Keratinocyte (primary cell): Measurements from ENCODE around the gene AGO1. TPM values are rescaled to one million over a fixed set of nuclear protein-coding genes. Genes with fewer than 3 reads are reported as not detected.
"Not testable (repeated sequence)": the region's sequence is repeated elsewhere in the genome, so short reads cannot be mapped to it uniquely, and the experiment has no call there.

Experiments
- DNase-seq: peaks from one replicate; pipeline ENCODE4 v3.0.0-alpha.2; 2011; ENCODE audit warnings: low read depth, missing footprints, low spot score
- FAIRE-seq: peaks from 2 replicates; lab custom pipeline; 2011; peaks lifted over from hg19 to GRCh38; lab: Jason Lieb, UNC
- H2AFZ ChIP-seq: 2 replicates; pipeline ENCODE4 v1.6.0; 2012; ENCODE audit warnings: low read length, control low read depth, inconsistent platforms; ENCODE audit not compliant: control insufficient read depth
- H3K27ac ChIP-seq: 2 replicates; pipeline ENCODE4 v1.5.1; 2011; ENCODE audit warnings: low read length; ENCODE audit not compliant: control insufficient read depth, insufficient read depth
- H3K27me3 ChIP-seq: 3 replicates; pipeline ENCODE4 v1.6.0; 2011; ENCODE audit warnings: low read length; ENCODE audit not compliant: control insufficient read depth, insufficient read depth; ENCODE audit errors: extremely low read depth
- H3K36me3 ChIP-seq, 2 experiments: 2 replicates in 1 of 2; 3 replicates in 1 of 2; pipeline ENCODE4 v1.5.1; 2011; ENCODE audit warnings: low read length in 2 of 2, mild to moderate bottlenecking in 1 of 2; ENCODE audit not compliant: control insufficient read depth in 2 of 2, insufficient read depth in 2 of 2; ENCODE audit errors: extremely low read depth in 1 of 2
- H3K4me1 ChIP-seq: 3 replicates; pipeline ENCODE4 v1.5.1; 2011; ENCODE audit warnings: low read length; ENCODE audit not compliant: control insufficient read depth, insufficient read depth; ENCODE audit errors: extremely low read depth
- H3K4me2 ChIP-seq: 3 replicates; pipeline ENCODE4 v1.6.0; 2011; ENCODE audit warnings: low read depth, low read length; ENCODE audit not compliant: control insufficient read depth, insufficient read depth; ENCODE audit errors: extremely low read depth
- H3K4me3 ChIP-seq, 3 experiments: fragments of 200-600 bp in 1 of 3; sonication (generic) in 1 of 3; 2 replicates in 2 of 3; 3 replicates in 1 of 3; pipeline ENCODE4 v1.5.1; 2011 to 2016; ENCODE audit warnings: low read length in 3 of 3, mild to moderate bottlenecking in 3 of 3, control low read depth in 2 of 3, inconsistent platforms in 1 of 3, low read depth in 1 of 3, mixed read lengths in 1 of 3, mixed run types in 1 of 3, moderate library complexity in 1 of 3; ENCODE audit not compliant: control insufficient read depth in 2 of 3, insufficient read depth in 2 of 3; ENCODE audit errors: extremely low read depth in 1 of 3
- H3K79me2 ChIP-seq: 2 replicates; pipeline ENCODE4 v1.6.0; 2012; ENCODE audit warnings: low read length; ENCODE audit not compliant: control insufficient read depth, insufficient read depth
- H3K9ac ChIP-seq: 3 replicates; pipeline ENCODE4 v1.6.0; 2011; ENCODE audit warnings: low read length; ENCODE audit not compliant: control insufficient read depth, insufficient read depth; ENCODE audit errors: extremely low read depth
- H3K9me1 ChIP-seq: 3 replicates; pipeline ENCODE4 v1.6.0; 2011; ENCODE audit warnings: low read length; ENCODE audit not compliant: control insufficient read depth, insufficient read depth; ENCODE audit errors: extremely low read depth
- H3K9me3 ChIP-seq: 2 replicates; pipeline ENCODE4 v1.5.1; 2012; ENCODE audit warnings: low read depth, low read length; ENCODE audit not compliant: control insufficient read depth
- H4K20me1 ChIP-seq: 3 replicates; pipeline ENCODE4 v1.6.0; 2011; ENCODE audit warnings: low read length; ENCODE audit not compliant: control insufficient read depth, insufficient read depth; ENCODE audit errors: extremely low read depth
- EZH2 ChIP-seq: IDR thresholded peaks from one replicate; pipeline ENCODE4 v1.6.1; 2012; ENCODE audit warnings: inconsistent platforms, mild to moderate bottlenecking, low read length, moderate library complexity
- dilution Hi-C: fragments of 300-500 bp; cut with MboI; formaldehyde crosslinking; loops from one replicate; pipeline ENCODE4 v1.7.0; 2020; ENCODE audit warnings: low sequenced_read_pairs; ENCODE audit not compliant: extremely low pct_ligation_motif_present
- polyA plus RNA-seq, 5 experiments: library from polyadenylated mRNA; depleted of rRNA in 3 of 5; stranded (reverse) in 3 of 5; stranded (forward) in 1 of 5; unstranded in 1 of 5; fragments of >200 nt; gene quantifications; 1 replicate in 1 of 5; 2 replicates in 3 of 5; 3 replicates in 1 of 5; pipeline versions ENCODE4 v1.2.1 to v1.2.3, GENCODE V29; 2011 to 2012; ENCODE audit warnings: missing spikeins in 2 of 5, low read depth in 1 of 5, low replicate concordance in 1 of 5
- TF ChIP-seq, protein P1 (sequence below), 3 experiments: IDR thresholded peaks in 1 of 3; conservative IDR thresholded peaks in 1 of 3; optimal IDR thresholded peaks in 1 of 3; 2 replicates in 2 of 3; 3 replicates in 1 of 3; pipeline versions ENCODE3 to v1.5.1; 2011; ENCODE audit warnings: low read length in 3 of 3, mild to moderate bottlenecking in 3 of 3, moderate library complexity in 2 of 3, control low read depth in 1 of 3, inconsistent platforms in 1 of 3; ENCODE audit not compliant: insufficient read depth in 2 of 3; ENCODE audit errors: extremely low read depth in 1 of 3

AGO1 gene
- polyA plus RNA-seq, 1 donor (not counting 4 experiments of a cell fraction or from before 2014, with no cell fraction given) = 5.7 TPM

DNA sequence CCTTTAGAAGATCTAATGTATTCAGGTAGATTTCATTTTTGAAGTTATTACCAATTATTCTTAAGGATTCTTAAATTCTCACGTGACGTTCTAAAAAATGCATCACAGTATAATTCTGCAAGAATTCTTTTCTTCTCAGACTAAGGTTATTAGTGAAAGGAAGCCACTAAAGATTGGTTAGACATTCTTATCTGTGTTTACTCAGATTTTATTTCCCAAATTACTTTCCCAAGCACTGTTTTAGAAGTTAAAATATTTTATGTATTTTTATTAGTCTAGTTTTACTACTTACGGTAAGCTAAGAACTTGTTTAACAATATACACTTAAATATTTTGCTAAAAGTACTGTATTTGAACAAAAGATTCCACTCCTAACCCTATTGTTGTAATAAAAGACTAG, 76.3 kb downstream of the AGO1 start:
- no peaks in the 10 kb centered on the region for H3K27me3 ChIP-seq
- DNase-seq (no peak), FAIRE-seq (no peak)
- dilution Hi-C loops = no loop called here
- TF ChIP-seq, protein P1, sequence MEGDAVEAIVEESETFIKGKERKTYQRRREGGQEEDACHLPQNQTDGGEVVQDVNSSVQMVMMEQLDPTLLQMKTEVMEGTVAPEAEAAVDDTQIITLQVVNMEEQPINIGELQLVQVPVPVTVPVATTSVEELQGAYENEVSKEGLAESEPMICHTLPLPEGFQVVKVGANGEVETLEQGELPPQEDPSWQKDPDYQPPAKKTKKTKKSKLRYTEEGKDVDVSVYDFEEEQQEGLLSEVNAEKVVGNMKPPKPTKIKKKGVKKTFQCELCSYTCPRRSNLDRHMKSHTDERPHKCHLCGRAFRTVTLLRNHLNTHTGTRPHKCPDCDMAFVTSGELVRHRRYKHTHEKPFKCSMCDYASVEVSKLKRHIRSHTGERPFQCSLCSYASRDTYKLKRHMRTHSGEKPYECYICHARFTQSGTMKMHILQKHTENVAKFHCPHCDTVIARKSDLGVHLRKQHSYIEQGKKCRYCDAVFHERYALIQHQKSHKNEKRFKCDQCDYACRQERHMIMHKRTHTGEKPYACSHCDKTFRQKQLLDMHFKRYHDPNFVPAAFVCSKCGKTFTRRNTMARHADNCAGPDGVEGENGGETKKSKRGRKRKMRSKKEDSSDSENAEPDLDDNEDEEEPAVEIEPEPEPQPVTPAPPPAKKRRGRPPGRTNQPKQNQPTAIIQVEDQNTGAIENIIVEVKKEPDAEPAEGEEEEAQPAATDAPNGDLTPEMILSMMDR (optimal IDR thresholded peaks at IDR 0.05 in 1 of 3, IDR thresholded peaks at IDR 0.05 in 1 of 3, conservative IDR thresholded peaks at IDR 0.05 in 1 of 3; ENCODE audit: extremely low read depth in 1 of 3, insufficient read depth in 2 of 3, low read length in 3 of 3) = no peak
- no peak for TF ChIP-seq EZH2
- no peak overlapping the region for H3K4me3 ChIP-seq
- no peaks in the 10 kb centered on the region for H3K4me1 ChIP-seq
- no peaks in the 10 kb centered on the region for H4K20me1 ChIP-seq
- H3K36me3 ChIP-seq = no peaks in the 10 kb centered on the region
- no peak overlapping the region for H3K9ac ChIP-seq
- no peak overlapping the region for H3K27ac ChIP-seq
- H3K9me3 ChIP-seq = no peaks in the 10 kb centered on the region
- H3K4me2 ChIP-seq = no peak overlapping the region
- H3K79me2 ChIP-seq = peaks cover 9% of the 10 kb centered on the region
- H3K9me1 ChIP-seq = no peaks in the 10 kb centered on the region
- H2AFZ ChIP-seq = no peak overlapping the region

DNA sequence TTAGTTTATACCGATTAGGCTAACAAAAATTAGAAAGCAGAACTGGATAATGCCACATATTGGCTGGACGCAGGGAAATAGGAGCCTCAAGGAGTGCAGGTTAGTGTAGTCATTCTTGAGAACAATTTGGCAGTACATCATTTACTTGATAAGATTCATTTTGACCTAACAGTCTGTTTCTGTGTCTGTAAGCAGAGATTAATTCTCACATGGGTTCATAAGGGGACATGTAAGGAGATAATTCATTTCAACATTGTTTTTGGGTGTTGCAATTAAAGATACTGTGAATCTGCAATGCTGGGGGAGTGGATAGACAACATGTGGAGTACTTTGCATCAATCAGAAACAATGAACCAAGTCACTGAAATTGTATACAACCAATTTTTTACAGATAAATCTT, 79.9 kb downstream of the AGO1 start:
- FAIRE-seq = no peak
- H4K20me1 ChIP-seq = no peaks in the 10 kb centered on the region
- no peaks in the 10 kb centered on the region for H3K4me1 ChIP-seq
- no peaks in the 10 kb centered on the region for H3K9me3 ChIP-seq
- peaks cover 5% of the 10 kb centered on the region for H3K79me2 ChIP-seq
- no peaks in the 10 kb centered on the region for H3K27me3 ChIP-seq
- no peak overlapping the region for H3K27ac ChIP-seq
- no peak for DNase-seq
- TF ChIP-seq EZH2 = no peak
- TF ChIP-seq, protein P1 (optimal IDR thresholded peaks at IDR 0.05 in 1 of 3, IDR thresholded peaks at IDR 0.05 in 1 of 3, conservative IDR thresholded peaks at IDR 0.05 in 1 of 3; ENCODE audit: extremely low read depth in 1 of 3, insufficient read depth in 2 of 3, low read length in 3 of 3) = no peak
- H3K9me1 ChIP-seq = peaks cover 2% of the 10 kb centered on the region
- H3K9ac ChIP-seq = no peak overlapping the region
- H3K4me2 ChIP-seq = no peak overlapping the region
- dilution Hi-C loops = no loop called here
- H2AFZ ChIP-seq = no peak overlapping the region
- no peaks in the 10 kb centered on the region for H3K36me3 ChIP-seq
- no peak overlapping the region for H3K4me3 ChIP-seq

DNA sequence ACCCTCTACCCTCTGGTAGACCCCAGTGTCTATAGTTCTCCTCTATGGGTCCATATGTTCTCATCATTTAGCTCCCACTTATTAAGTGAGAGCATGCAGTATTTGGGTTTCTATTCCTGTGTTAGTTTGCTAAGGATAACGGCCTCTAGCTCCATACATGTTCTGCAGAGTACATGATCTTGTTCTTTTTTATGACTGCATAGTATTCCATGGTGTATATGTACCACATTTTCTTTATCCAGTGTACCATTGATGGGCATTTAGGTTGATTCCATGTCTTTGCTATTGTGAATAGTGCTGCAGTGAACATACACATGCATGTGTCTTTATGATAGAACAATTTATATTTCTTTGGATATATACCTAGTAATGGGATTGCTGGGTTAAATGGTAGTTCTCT, 81.3 kb downstream of the AGO1 start:
- H3K27me3 ChIP-seq, H3K4me3 ChIP-seq, FAIRE-seq, dilution Hi-C loops, H3K36me3 ChIP-seq, H3K9me3 ChIP-seq, H3K4me1 ChIP-seq, H3K4me2 ChIP-seq, H3K9me1 ChIP-seq, DNase-seq, H3K9ac ChIP-seq, H2AFZ ChIP-seq, H4K20me1 ChIP-seq, H3K27ac ChIP-seq, H3K79me2 ChIP-seq: not testable (repeated sequence)
